Panc1 (cell line): ENCODE measurements around the gene KRTAP4-4.

ENCODE experiments used
- POLR2AphosphoS5 ChIP-seq: IDR thresholded peaks from 2 replicates; pipeline ENCODE4 v1.6.1; 2012; ENCODE audit warnings: mild to moderate bottlenecking, low read depth, low read length, moderate library complexity
- TF ChIP-seq, protein P1 (sequence below): fragments of 450-650 bp; IDR thresholded peaks from 2 replicates; pipeline ENCODE4 v1.5.1; 2017; ENCODE audit warnings: mild to moderate bottlenecking
- TF ChIP-seq, protein P2 (sequence below), 2 experiments: IDR thresholded peaks; 2 replicates each; pipeline ENCODE4 v1.6.1; 2011 to 2012; ENCODE audit warnings: low read depth in 2 of 2, control low read depth in 1 of 2, low read length in 1 of 2, mild to moderate bottlenecking in 1 of 2, moderate library complexity in 1 of 2; ENCODE audit not compliant: insufficient read depth in 1 of 2

DNA sequence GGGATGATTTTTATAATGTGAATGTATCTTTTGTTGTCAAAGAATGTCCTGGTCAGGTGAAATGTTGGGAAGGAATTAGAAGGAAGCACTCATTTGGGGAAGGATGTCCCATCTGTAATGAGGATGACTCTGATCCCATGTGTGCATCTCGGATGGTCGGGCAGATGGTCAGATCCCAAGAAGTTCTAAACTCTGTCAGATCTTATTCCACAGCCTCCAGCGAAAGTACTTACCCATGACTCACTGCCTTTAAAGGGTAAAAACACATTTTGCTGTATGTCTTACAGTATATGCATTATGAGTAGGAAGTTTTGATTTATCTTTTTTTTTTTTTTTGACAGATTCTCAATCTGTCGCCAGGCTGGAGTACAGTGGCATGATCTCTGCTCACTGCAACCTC is 41.8 kb downstream of the KRTAP4-4 start:
- TF ChIP-seq, protein P1, sequence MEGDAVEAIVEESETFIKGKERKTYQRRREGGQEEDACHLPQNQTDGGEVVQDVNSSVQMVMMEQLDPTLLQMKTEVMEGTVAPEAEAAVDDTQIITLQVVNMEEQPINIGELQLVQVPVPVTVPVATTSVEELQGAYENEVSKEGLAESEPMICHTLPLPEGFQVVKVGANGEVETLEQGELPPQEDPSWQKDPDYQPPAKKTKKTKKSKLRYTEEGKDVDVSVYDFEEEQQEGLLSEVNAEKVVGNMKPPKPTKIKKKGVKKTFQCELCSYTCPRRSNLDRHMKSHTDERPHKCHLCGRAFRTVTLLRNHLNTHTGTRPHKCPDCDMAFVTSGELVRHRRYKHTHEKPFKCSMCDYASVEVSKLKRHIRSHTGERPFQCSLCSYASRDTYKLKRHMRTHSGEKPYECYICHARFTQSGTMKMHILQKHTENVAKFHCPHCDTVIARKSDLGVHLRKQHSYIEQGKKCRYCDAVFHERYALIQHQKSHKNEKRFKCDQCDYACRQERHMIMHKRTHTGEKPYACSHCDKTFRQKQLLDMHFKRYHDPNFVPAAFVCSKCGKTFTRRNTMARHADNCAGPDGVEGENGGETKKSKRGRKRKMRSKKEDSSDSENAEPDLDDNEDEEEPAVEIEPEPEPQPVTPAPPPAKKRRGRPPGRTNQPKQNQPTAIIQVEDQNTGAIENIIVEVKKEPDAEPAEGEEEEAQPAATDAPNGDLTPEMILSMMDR: no peak
- TF ChIP-seq POLR2AphosphoS5: no peak
- TF ChIP-seq, protein P2, sequence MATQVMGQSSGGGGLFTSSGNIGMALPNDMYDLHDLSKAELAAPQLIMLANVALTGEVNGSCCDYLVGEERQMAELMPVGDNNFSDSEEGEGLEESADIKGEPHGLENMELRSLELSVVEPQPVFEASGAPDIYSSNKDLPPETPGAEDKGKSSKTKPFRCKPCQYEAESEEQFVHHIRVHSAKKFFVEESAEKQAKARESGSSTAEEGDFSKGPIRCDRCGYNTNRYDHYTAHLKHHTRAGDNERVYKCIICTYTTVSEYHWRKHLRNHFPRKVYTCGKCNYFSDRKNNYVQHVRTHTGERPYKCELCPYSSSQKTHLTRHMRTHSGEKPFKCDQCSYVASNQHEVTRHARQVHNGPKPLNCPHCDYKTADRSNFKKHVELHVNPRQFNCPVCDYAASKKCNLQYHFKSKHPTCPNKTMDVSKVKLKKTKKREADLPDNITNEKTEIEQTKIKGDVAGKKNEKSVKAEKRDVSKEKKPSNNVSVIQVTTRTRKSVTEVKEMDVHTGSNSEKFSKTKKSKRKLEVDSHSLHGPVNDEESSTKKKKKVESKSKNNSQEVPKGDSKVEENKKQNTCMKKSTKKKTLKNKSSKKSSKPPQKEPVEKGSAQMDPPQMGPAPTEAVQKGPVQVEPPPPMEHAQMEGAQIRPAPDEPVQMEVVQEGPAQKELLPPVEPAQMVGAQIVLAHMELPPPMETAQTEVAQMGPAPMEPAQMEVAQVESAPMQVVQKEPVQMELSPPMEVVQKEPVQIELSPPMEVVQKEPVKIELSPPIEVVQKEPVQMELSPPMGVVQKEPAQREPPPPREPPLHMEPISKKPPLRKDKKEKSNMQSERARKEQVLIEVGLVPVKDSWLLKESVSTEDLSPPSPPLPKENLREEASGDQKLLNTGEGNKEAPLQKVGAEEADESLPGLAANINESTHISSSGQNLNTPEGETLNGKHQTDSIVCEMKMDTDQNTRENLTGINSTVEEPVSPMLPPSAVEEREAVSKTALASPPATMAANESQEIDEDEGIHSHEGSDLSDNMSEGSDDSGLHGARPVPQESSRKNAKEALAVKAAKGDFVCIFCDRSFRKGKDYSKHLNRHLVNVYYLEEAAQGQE (IDR thresholded peaks at IDR 0.05; ENCODE audit: insufficient read depth in 1 of 2, low read depth in 2 of 2, low read length in 1 of 2): no peak
